Smooth muscle cell (in vitro differentiated cells): ENCODE data around the gene CREB3L2. TPM values are rescaled to one million over a fixed set of nuclear protein-coding genes. Genes with fewer than 3 reads are reported as not detected.

ENCODE experiments used
- DNase-seq: peaks from one replicate; lab custom pipeline; 2025; ENCODE audit not compliant: unreplicated experiment; lab: John Stamatoyannopoulos, UW
- H2AFZ ChIP-seq: fragments of 200-600 bp; sonication (generic); 2 replicates; pipeline ENCODE4 v1.6.0; 2016; ENCODE audit warnings: antibody characterized with exemption, low read depth, mild to moderate bottlenecking
- H3F3A ChIP-seq: fragments of 200-600 bp; sonication (generic); 2 replicates; pipeline ENCODE4 v1.6.0; 2017; ENCODE audit warnings: antibody characterized with exemption, low read depth
- H3K27ac ChIP-seq: fragments of 200-600 bp; sonication (generic); 2 replicates; pipeline ENCODE4 v1.5.1; 2016; ENCODE audit warnings: low read depth, mild to moderate bottlenecking
- H3K27me3 ChIP-seq: fragments of 200-600 bp; sonication (generic); 2 replicates; pipeline ENCODE4 v1.6.1; 2016; ENCODE audit warnings: low read depth, mild to moderate bottlenecking
- H3K36me3 ChIP-seq: fragments of 200-600 bp; sonication (generic); 2 replicates; pipeline ENCODE4 v1.5.1; 2016; ENCODE audit warnings: low read depth
- H3K4me1 ChIP-seq: fragments of 200-600 bp; sonication (generic); 2 replicates; pipeline ENCODE4 v1.5.1; 2016; ENCODE audit warnings: low read depth
- H3K4me2 ChIP-seq: fragments of 200-600 bp; sonication (generic); 2 replicates; pipeline ENCODE4 v1.6.0; 2016; ENCODE audit warnings: mild to moderate bottlenecking
- H3K4me3 ChIP-seq: fragments of 200-600 bp; sonication (generic); 2 replicates; pipeline ENCODE4 v1.5.1; 2016; ENCODE audit warnings: mild to moderate bottlenecking
- H3K79me2 ChIP-seq: fragments of 200-600 bp; sonication (generic); 2 replicates; pipeline ENCODE4 v1.6.0; 2016; ENCODE audit warnings: low read depth, mild to moderate bottlenecking
- H3K9ac ChIP-seq: fragments of 200-600 bp; sonication (generic); 2 replicates; pipeline ENCODE4 v1.6.0; 2016; ENCODE audit warnings: low read depth
- H3K9me3 ChIP-seq: fragments of 200-600 bp; sonication (generic); replicated peaks from 2 replicates; pipeline ENCODE4 v1.5.1; 2016; ENCODE audit warnings: low read depth
- H4K20me1 ChIP-seq: fragments of 200-600 bp; sonication (generic); 2 replicates; pipeline ENCODE4 v1.6.0; 2016; ENCODE audit warnings: low read depth
- WGBS: methylation state at CpG from one replicate; pipeline ENCODE4 v1.1.7; 2016; ENCODE audit warnings: low lambda C conversion rate; 5-methylcytosine and 5-hydroxymethylcytosine counted together
- polyA plus RNA-seq: library from polyadenylated mRNA; unstranded; fragments of >200 nt; fragmentation: Nextera tagmentation; extraction: Ambion mirVana; gene quantifications from 2 replicates; pipeline ENCODE4 v1.2.1, GENCODE V29; 2016
- total RNA-seq: library from RNA; depleted of rRNA; stranded (reverse); fragments of >200 nt; gene quantifications from 2 replicates; pipeline ENCODE4 v1.2.3, GENCODE V29; 2014
- TF ChIP-seq, protein P1 (sequence below): fragments of 200-600 bp; sonication (generic); IDR thresholded peaks from 2 replicates; pipeline ENCODE4 v1.5.1; 2017; ENCODE audit warnings: borderline replicate concordance, mild to moderate bottlenecking, antibody characterized with exemption; ENCODE audit not compliant: insufficient read depth, poor library complexity, severe bottlenecking

The CREB3L2 gene
- total and polyA plus RNA-seq, 2 experiments from 2014 or later = 27.4 to 69.1 TPM

DNA sequence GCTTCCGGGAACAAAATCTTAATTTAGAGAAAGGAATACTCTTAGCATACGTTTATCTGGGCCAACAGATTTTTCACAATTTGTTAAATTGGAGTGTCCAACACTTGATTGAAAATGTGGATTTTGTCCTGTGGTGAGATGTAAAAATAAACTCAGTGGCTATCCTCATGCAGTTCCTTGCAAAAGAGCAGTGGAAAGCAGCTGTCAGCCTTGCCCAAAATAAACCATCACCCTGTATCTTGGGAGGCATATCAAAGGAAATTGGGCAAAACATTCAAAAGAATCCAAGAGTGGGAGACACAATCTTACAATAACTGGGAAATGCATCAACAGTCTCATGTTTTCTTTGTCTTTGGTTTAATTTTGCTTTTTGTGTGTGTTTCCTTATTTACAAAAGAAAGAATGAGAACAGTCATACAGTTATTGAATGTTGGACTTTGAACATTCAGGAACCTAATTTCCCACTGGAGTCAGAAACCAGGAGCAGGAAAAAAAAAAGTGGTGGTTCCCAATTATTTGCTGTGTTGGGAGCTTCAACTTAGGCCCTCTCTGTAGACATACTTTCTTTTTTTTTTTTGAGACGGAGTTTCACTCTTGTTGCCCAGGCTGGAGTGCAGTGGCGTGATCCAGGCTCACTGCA is 110.8 kb downstream of the CREB3L2 start:
- Histone ChIP-seq H3K27ac (peak overlapping the region; percentile 54), H3K4me3 (no peak overlapping the region), H3K9me3 (no peaks in the 10 kb centered on the region), H4K20me1 (no peaks in the 10 kb centered on the region), H3K36me3 (peaks cover 12% of the 10 kb centered on the region), H3K79me2 (no peaks in the 10 kb centered on the region), H3K4me2 (no peak overlapping the region), H3K9ac (no peak overlapping the region), H3K4me1 (peaks cover 11% of the 10 kb centered on the region), H2AFZ (no peak overlapping the region), H3K27me3 (no peaks in the 10 kb centered on the region), H3F3A (no peaks in the 10 kb centered on the region)
- TF ChIP-seq, protein P1, sequence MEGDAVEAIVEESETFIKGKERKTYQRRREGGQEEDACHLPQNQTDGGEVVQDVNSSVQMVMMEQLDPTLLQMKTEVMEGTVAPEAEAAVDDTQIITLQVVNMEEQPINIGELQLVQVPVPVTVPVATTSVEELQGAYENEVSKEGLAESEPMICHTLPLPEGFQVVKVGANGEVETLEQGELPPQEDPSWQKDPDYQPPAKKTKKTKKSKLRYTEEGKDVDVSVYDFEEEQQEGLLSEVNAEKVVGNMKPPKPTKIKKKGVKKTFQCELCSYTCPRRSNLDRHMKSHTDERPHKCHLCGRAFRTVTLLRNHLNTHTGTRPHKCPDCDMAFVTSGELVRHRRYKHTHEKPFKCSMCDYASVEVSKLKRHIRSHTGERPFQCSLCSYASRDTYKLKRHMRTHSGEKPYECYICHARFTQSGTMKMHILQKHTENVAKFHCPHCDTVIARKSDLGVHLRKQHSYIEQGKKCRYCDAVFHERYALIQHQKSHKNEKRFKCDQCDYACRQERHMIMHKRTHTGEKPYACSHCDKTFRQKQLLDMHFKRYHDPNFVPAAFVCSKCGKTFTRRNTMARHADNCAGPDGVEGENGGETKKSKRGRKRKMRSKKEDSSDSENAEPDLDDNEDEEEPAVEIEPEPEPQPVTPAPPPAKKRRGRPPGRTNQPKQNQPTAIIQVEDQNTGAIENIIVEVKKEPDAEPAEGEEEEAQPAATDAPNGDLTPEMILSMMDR = no peak
- WGBS = 83% methylated on average over 4 of the region's 4 CpGs
- no peak for DNase-seq

DNA sequence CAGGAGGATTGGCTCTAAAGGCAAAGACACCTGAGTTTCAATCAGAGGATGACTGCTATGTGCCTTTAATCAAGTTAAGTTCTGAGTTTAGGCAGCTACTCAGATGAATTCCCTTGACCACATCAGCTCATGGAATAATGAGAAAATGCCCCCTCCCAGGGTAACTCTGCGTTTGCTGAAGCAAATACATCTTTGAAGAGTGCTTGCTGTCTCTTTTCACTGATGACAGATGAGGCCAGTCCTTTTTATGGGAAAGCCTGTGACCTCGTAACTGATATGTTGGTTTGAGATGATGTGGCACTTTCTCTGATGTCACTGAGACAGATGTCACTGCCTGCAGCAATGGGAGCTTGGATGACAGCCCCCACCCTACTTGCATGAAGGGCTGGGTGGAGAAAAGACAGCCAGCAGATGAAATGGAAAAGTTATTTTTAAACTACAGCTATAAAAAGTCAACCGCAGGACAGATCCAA is 111.4 kb downstream of the CREB3L2 start:
- H3K4me3 ChIP-seq = no peak overlapping the region
- no peak overlapping the region for H3K4me2 ChIP-seq
- no peaks in the 10 kb centered on the region for H3F3A ChIP-seq
- WGBS = 28% methylated on average over 3 of the region's 3 CpGs
- TF ChIP-seq, protein P1 = no peak
- no peaks in the 10 kb centered on the region for H3K79me2 ChIP-seq
- H3K36me3 ChIP-seq = peaks cover 12% of the 10 kb centered on the region
- no peak overlapping the region for H2AFZ ChIP-seq
- H3K27me3 ChIP-seq = no peaks in the 10 kb centered on the region
- H4K20me1 ChIP-seq = no peaks in the 10 kb centered on the region
- no peak for DNase-seq
- no peak overlapping the region for H3K9ac ChIP-seq
- H3K27ac ChIP-seq = peak overlapping the region; percentile 54
- H3K4me1 ChIP-seq = peaks cover 14% of the 10 kb centered on the region
- no peaks in the 10 kb centered on the region for H3K9me3 ChIP-seq

DNA sequence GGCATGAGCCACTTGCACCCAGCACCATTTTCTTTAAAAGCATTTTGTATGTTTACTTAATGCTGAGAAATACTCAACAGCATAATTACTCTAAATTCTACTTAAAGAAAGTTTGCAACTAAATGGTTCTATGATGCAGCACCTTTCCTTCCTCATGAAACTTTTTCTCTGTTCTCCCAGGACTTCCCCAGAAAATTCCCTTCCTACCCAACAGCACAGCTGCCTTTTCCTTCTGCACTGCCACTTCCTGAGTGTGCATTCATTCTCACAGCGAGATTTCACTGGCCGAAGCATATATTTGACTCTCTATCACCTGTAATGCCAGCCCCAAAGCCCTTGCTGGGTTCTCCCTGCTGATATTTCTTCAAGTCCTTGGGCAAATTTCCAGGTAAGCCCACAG is 113.6 kb downstream of the CREB3L2 start:
- H3K4me3 ChIP-seq = no peak overlapping the region
- 98% methylated on average over 2 of the region's 2 CpGs for WGBS
- no peak overlapping the region for H3K9ac ChIP-seq
- peaks cover under 1% of the 10 kb centered on the region for H3K36me3 ChIP-seq
- H3K27me3 ChIP-seq = no peaks in the 10 kb centered on the region
- H3K4me1 ChIP-seq = peaks cover 14% of the 10 kb centered on the region
- TF ChIP-seq, protein P1 = no peak
- H4K20me1 ChIP-seq = no peaks in the 10 kb centered on the region
- H3K27ac ChIP-seq = no peak overlapping the region
- H3F3A ChIP-seq = no peaks in the 10 kb centered on the region
- no peak overlapping the region for H3K4me2 ChIP-seq
- H3K79me2 ChIP-seq = no peaks in the 10 kb centered on the region
- H2AFZ ChIP-seq = no peak overlapping the region
- H3K9me3 ChIP-seq = no peaks in the 10 kb centered on the region
- DNase-seq = no peak

DNA sequence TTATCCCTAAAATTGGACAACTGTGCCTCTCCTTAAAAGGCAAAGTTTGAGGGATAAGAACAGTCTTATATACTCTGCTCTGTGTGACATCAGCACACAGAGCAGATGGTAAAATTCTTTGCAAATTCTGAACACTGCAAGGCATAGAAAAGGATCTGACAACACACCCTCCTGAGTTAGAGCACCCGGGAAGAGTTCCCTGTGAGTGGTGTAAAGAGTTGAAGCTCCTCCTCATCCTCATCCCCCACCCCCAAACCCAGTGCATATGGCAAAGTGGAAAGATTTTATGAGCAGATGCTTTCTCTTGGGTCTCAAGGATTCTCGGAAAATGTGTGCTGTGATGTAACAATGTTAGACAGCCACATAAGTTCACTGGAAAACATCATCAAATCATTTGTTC is 115.1 kb downstream of the CREB3L2 start:
- no peaks in the 10 kb centered on the region for H3K79me2 ChIP-seq
- WGBS = 15% methylated on average over 2 of the region's 2 CpGs
- no peak overlapping the region for H2AFZ ChIP-seq
- peaks cover 2% of the 10 kb centered on the region for H3K36me3 ChIP-seq
- peak overlapping the region; percentile 31 for H3K9ac ChIP-seq
- peaks cover 14% of the 10 kb centered on the region for H3K4me1 ChIP-seq
- TF ChIP-seq, protein P1 = no peak
- no peaks in the 10 kb centered on the region for H3K27me3 ChIP-seq
- H3F3A ChIP-seq = peaks cover 4% of the 10 kb centered on the region
- H3K4me2 ChIP-seq = peak overlapping the region; percentile 38
- H3K27ac ChIP-seq = peak overlapping the region; percentile 69
- no peak overlapping the region for H3K4me3 ChIP-seq
- no peaks in the 10 kb centered on the region for H3K9me3 ChIP-seq
- no peaks in the 10 kb centered on the region for H4K20me1 ChIP-seq
- DNase-seq = no peak
